SK-N-MC (cell line): ENCODE data around the gene NAA10.
A peak's percentile ranks its signal among the peaks of the same experiment; 100 is the strongest.

Experiments
- DNase-seq: peaks from one replicate; pipeline ENCODE4 v3.0.0-alpha.2; 2011; ENCODE audit warnings: low read depth, low spot score
- H3K27ac ChIP-seq: fragments of 200-600 bp; sonication (generic); 2 replicates; pipeline ENCODE4 v1.5.1; 2016; ENCODE audit warnings: mixed run types
- H3K36me3 ChIP-seq: fragments of 200-600 bp; sonication (generic); 2 replicates; pipeline ENCODE4 v1.6.1; 2017; ENCODE audit warnings: antibody characterized with exemption, low read length, mixed read lengths; ENCODE audit not compliant: insufficient read depth
- H3K4me3 ChIP-seq: fragments of 200-600 bp; sonication (generic); 2 replicates; pipeline ENCODE4 v1.5.1; 2016
- H3K9ac ChIP-seq: fragments of 200-600 bp; sonication (generic); 2 replicates; pipeline ENCODE4 v1.8.0; 2017; ENCODE audit warnings: mixed run types, mixed read lengths; ENCODE audit not compliant: insufficient read length
- H3K9me3 ChIP-seq: fragments of 200-600 bp; sonication (generic); 2 replicates; pipeline ENCODE4 v1.6.1; 2017; ENCODE audit warnings: low read depth, mild to moderate bottlenecking, antibody characterized with exemption, low read length, moderate library complexity, mixed read lengths
- EZH2 ChIP-seq: fragments of 200-600 bp; sonication (generic); IDR thresholded peaks from one replicate; pipeline ENCODE4 v1.6.1; 2017; ENCODE audit warnings: antibody characterized with exemption
- FOXP2 ChIP-seq: optimal IDR thresholded peaks from 2 replicates; pipeline ENCODE3; 2011; ENCODE audit warnings: mild to moderate bottlenecking, moderate library complexity; ENCODE audit not compliant: insufficient read depth; ENCODE audit errors: extremely low read length, control extremely low read depth
- POLR2AphosphoS5 ChIP-seq: IDR thresholded peaks from 2 replicates; pipeline ENCODE4 v1.6.1; 2012; ENCODE audit warnings: mild to moderate bottlenecking, low read depth, low read length, borderline replicate concordance

Gene NAA10

DNA sequence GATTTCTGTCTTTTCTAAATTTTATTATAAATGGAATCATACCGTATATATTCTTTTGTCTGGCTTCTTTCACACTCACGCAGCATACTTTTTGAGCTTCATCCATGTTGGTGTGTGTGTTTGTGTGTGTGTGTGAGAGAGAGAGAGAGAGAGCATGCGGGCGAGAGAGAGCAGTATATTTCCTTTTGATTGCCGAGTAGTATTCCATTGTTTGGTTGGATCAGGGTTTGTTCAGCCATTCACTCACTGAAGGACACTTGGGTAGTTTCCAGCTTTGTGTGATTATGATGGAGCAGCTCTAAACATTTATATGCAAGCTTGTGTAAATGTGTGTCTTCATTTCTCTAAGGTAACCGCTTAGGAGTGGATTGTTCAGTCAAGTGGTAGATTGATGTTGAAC, 45.7 kb downstream of the NAA10 start:
- no peak for DNase-seq
- no peak overlapping the region for H3K27ac ChIP-seq
- no peak overlapping the region for H3K9ac ChIP-seq

DNA sequence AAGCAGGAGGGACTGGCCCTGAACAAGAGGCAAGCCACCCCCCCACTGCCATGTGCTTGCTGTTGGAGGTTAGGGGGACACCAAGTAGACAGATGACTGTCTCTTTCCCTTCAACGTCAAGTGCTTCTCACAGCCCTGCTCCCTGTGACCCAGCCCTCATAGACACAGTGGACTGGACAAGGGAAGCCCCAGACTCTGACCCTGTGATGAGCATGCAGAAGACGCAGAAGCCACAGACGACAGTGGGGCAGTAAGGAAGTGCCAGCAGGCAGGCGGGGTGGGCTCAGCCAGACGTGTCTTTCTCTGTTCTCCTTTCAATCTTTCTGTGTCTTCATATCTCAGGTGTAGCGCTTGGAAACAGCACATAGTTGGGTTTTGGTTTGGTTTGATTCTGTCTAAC, 46.5 kb downstream of the NAA10 start:
- Histone ChIP-seq H3K27ac (no peak overlapping the region), H3K36me3 (no peaks in the 10 kb centered on the region), H3K4me3 (no peak overlapping the region), H3K9me3 (no peaks in the 10 kb centered on the region), H3K9ac (no peak overlapping the region)
- DNase-seq, result no peak
- TF ChIP-seq FOXP2, result no peak
- no peak for TF ChIP-seq POLR2AphosphoS5
- no peak for TF ChIP-seq EZH2

More for the DNA sequence above, 45.7 kb downstream of the NAA10 start:
- H3K4me3 ChIP-seq, result no peak overlapping the region
- no peaks in the 10 kb centered on the region for H3K9me3 ChIP-seq
- TF ChIP-seq FOXP2, result no peak
- no peak for TF ChIP-seq EZH2
- no peak for TF ChIP-seq POLR2AphosphoS5
- no peaks in the 10 kb centered on the region for H3K36me3 ChIP-seq

DNA sequence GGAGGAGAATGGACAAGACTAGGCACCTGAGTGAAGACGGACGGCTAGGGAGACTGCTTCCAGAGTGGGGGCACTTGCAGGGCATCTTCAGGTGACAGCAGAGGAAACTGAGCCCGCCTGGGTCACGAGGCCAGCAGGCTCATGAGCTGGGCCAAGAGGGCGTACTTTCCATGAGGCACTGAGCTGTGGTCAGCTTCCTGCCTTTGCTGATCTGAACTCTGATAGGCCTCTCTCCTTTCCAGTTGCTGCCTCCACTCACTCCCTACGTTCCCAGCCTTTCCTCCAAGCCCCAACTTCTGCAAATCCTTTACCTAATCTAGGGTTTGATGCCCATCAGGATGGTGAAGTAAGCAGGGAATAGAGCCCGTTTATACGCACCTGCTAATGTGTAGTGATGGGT, 47.5 kb downstream of the NAA10 start:
- H3K4me3 ChIP-seq, result no peak overlapping the region
- H3K36me3 ChIP-seq, result no peaks in the 10 kb centered on the region
- H3K27ac ChIP-seq, result no peak overlapping the region
- no peak for TF ChIP-seq EZH2
- TF ChIP-seq FOXP2, result no peak
- TF ChIP-seq POLR2AphosphoS5, result no peak
- no peaks in the 10 kb centered on the region for H3K9me3 ChIP-seq
- DNase-seq, result no peak
- H3K9ac ChIP-seq, result no peak overlapping the region

DNA sequence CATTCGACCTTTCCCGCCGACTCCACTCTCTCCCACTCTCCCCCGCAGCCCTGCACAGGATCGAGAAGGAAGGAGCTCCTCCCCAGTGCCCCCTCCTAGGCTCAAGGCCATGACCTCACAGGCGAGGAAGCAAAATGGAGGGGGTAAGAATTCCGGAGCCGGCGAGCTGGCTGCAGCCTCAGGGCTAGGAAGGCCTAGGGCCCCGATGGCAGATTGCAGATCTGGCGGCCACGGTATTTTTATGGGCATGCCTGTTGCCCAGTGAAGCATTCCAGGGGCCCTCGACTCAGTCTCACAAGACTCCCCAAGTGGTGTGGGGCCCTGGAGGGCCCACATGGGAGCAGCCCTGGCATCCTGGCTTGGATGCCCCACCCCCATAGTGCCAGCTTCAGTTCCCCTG, 47.9 kb downstream of the NAA10 start:
- DNase-seq, result no peak
- Histone ChIP-seq H3K9me3 (no peaks in the 10 kb centered on the region), H3K36me3 (no peaks in the 10 kb centered on the region), H3K9ac (no peak overlapping the region), H3K4me3 (no peak overlapping the region), H3K27ac (no peak overlapping the region)
- TF ChIP-seq EZH2 (no peak), FOXP2 (no peak), POLR2AphosphoS5 (no peak)

DNA sequence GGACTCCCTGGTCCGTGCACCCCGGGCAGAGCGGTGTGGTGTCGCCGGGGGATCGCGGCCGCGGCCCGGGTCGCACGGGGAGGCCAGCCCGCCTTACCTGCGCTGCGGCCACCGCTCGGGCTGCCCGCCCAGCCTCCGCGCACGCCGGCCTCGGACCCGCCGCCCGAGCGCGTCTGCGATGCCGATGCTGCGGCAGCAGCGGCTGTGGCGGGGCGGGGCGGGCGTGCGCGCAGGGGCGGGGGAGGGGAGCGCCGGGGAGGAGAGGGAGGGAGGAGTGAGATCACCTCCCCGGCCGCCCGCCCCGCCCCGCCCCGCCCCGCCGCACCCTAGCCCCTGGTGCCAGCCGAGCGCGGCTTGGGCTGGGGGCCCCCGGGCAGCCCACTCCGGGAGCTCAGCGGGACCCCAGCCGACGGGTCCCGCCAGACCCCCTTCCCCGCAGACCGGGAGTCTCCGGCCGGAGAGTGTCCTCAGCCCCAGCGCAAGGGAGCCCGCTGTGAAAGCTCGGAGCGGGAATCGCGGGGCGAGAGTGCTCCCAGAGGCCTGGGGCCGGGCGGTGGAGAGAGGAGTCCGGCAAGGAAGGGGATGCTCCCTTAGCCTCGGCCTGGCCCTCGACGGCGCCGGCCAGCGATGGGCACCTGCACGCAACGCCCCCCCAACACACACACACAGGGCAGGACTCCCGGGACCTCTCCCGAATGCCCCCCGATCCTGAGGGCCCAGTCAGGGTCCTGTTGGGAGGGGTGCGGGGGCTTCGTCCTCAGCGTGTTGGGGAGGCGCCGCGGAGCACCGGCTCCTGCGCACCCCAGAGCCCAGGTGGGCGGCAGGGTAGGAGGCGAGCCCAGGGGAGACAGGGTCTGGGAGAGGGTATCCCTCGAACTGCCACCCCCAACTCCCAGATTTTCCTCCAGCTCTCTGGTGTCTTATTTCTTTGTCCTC, 48.6 kb downstream of the NAA10 start, which contains the start of gene L1CAM:
TSS of gene L1CAM (minus strand) at position 206 of the 936 bp plus-strand sequence. CDS start 10,337 bp downstream, outside the sequence.
- no peak for DNase-seq
- no peak for TF ChIP-seq EZH2
- H3K4me3 ChIP-seq, result peak within 1 kb of the TSS; percentile 74
- no peak within 1 kb of the TSS for H3K27ac ChIP-seq
- no peak within 1 kb of the TSS for H3K9ac ChIP-seq
- no peaks in the 10 kb centered on the region for H3K9me3 ChIP-seq
- no peaks in the 10 kb centered on the region for H3K36me3 ChIP-seq

- no peaks in the 10 kb centered on the region for H3K9me3 ChIP-seq
- no peak overlapping the region for H3K27ac ChIP-seq
- no peak overlapping the region for H3K9ac ChIP-seq
- DNase-seq, result no peak
- TF ChIP-seq POLR2AphosphoS5 (no peak), FOXP2 (no peak), EZH2 (no peak)
- no peaks in the 10 kb centered on the region for H3K36me3 ChIP-seq
- peak overlapping the region; percentile 74 for H3K4me3 ChIP-seq
Observed at GRCh38 chrX:153885208-153885787, 49.5 kb downstream of the NAA10 start.

DNA sequence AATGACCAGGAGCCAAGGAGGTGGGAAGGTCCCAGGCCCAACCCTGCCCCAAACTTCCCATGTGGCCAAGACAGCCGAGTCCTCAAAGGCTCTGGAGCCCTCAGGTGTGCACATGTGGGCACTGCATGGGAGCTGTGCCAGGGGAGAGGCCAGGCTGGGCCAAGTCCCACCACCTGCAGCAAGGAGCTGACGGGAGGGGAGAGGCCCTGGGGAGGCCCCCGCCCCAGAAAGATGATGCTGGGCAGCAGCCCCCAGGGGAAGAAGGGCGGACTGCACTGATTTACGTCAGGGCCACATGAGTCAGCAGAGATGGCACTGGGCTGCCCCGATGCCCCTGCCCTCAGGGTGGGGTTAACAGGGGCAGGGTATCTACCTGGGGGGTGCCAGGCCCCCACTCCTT, 50.2 kb downstream of the NAA10 start:
- no peak overlapping the region for H3K9ac ChIP-seq
- no peak overlapping the region for H3K27ac ChIP-seq
- H3K36me3 ChIP-seq, result no peaks in the 10 kb centered on the region
- no peak for DNase-seq
- no peaks in the 10 kb centered on the region for H3K9me3 ChIP-seq
- peak overlapping the region; percentile 74; the same call in 1 of the 2 replicates for H3K4me3 ChIP-seq
- TF ChIP-seq POLR2AphosphoS5 (no peak), EZH2 (no peak), FOXP2 (no peak)

DNA sequence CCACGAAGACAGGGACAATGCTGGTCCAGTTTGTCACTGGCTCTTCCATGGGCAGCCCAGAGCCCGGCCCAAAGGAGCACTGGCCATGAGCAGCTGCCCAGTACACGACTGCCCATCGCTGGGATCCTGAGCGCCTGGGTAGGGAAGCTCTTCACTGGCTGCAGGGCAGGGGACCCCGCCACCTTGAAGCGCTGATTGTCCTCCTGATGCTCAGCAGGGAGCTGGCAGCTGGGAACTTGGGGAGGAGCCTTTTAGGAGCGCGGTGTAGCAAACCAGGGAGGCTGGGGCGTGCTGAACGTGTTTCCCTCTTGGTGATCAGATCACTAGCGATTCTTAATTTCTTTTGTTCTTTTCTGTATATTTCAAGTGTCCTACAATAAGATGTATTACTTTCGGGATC, 50.7 kb downstream of the NAA10 start:
- Histone ChIP-seq H3K27ac (no peak overlapping the region), H3K9ac (no peak overlapping the region), H3K9me3 (no peaks in the 10 kb centered on the region), H3K36me3 (no peaks in the 10 kb centered on the region), H3K4me3 (no peak overlapping the region)
- TF ChIP-seq EZH2, result no peak
- no peak for TF ChIP-seq FOXP2
- TF ChIP-seq POLR2AphosphoS5, result no peak
- no peak for DNase-seq
